ENCODE measurements around the gene ANKS1A. TPM values are rescaled to one million over a fixed set of nuclear protein-coding genes. Genes with fewer than 3 reads are reported as not detected.
A peak's percentile ranks its signal among the peaks of the same experiment; 100 is the strongest.

ANKS1A gene
- total and polyA plus RNA-seq, 2 experiments from 2014 or later = 17.5 to 25.4 TPM

DNA sequence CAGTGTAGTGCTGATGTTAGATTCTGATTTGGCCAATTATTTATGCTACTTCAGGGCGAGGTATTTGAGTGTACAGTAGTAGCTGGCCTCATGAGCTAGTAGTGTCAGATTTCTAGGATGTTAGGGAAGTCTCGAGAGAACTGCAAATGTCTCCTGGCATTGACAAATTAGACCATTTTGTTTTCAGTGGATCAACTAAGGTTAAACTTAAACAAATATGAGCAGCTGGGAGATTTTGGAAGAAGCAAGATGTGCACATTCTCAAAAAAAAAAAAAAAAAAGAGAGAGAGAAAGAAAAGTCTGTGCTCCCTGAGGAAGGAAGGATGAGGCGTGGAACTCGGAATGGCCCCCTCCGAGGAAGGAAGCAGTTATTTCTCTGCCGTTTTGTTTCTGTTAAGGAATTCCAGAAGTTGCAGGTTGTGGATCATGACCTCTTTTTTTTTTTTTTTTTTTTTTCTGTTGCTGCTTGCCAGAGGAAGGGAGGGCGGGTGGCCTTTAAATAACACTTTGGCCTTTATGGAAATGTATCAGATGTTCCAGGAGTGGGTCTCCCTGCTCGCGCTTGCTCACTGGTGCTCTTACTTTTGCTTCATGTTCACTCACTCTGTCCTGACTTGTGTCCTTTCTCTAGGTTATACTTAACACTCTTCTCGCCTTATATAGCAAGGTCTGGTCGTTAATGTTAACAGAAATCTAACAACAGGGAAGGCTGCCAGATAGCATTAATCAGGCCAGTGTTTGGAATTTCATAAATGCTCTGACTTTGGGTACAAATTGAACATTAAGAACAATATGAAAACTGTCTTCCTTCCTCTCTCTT lies 127.7 kb downstream of the ANKS1A start:
- Histone ChIP-seq H3K4me3 (no peak overlapping the region), H4K20me1 (ENCODE audit: insufficient read depth, poor library complexity, severe bottlenecking) (no peaks in the 10 kb centered on the region), H3K4me2 (peak overlapping the region; percentile 70), H3K79me2 (peaks cover 15% of the 10 kb centered on the region), H3K9me3 (ENCODE audit: low read depth) (no peaks in the 10 kb centered on the region), H3K36me3 (replicated peaks; ENCODE audit: insufficient read depth, low read depth) (no peaks in the 10 kb centered on the region), H2AFZ (peak overlapping the region; percentile 45), H3K4me1 (ENCODE audit: insufficient read depth) (peaks cover 50% of the 10 kb centered on the region), H3K27ac (peak overlapping the region; percentile 91), H3K9me2 (replicated peaks; ENCODE audit: insufficient read depth) (no peaks in the 10 kb centered on the region), H3K27me3 (no peaks in the 10 kb centered on the region)
- WGBS (ENCODE audit: low lambda C conversion rate, missing lambda C conversion rate) = 33% methylated on average over 11 of the region's 11 CpGs
- TF ChIP-seq, protein P1, sequence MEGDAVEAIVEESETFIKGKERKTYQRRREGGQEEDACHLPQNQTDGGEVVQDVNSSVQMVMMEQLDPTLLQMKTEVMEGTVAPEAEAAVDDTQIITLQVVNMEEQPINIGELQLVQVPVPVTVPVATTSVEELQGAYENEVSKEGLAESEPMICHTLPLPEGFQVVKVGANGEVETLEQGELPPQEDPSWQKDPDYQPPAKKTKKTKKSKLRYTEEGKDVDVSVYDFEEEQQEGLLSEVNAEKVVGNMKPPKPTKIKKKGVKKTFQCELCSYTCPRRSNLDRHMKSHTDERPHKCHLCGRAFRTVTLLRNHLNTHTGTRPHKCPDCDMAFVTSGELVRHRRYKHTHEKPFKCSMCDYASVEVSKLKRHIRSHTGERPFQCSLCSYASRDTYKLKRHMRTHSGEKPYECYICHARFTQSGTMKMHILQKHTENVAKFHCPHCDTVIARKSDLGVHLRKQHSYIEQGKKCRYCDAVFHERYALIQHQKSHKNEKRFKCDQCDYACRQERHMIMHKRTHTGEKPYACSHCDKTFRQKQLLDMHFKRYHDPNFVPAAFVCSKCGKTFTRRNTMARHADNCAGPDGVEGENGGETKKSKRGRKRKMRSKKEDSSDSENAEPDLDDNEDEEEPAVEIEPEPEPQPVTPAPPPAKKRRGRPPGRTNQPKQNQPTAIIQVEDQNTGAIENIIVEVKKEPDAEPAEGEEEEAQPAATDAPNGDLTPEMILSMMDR (IDR thresholded peaks at IDR 0.05; ENCODE audit: poor library complexity) = no peak
- TF ChIP-seq EZH2 (IDR thresholded peaks at IDR 0.05; ENCODE audit: borderline replicate concordance) (no peak), EZH2phosphoT487 (IDR thresholded peaks at IDR 0.05; ENCODE audit: low read depth, severe bottlenecking, unreplicated experiment) (no peak)
- peak; percentile 34 for DNase-seq (ENCODE audit: low spot score)

DNA sequence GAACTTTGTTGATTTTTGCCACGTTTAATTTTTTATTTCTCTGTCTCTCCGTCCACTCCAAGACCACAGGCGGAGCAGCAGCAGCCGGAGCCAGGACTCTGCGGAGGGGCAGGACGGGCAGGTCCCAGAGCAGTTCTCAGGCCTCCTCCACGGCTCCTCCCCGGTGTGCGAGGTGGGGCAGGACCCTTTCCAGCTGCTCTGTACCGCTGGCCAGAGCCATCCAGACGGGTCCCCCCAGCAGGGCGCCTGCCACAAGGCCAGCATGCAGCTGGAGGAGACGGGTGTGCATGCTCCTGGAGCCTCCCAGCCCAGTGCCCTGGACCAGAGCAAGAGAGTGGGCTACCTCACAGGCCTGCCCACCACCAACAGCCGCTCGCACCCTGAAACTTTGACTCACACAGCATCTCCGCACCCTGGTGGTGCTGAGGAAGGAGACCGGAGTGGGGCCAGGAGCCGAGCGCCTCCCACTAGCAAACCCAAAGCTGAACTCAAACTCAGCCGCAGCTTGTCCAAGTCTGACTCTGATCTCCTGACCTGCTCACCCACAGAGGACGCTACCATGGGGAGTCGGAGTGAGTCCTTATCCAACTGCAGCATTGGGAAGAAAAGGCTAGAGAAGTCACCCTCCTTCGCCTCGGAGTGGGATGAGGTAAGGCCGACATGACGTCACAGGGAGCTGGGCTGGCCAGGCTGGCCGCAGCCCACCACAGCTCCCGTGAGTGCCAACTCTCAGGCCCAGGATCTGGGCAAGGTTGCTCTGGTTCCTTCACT lies 128.5 kb downstream of the ANKS1A start:
- peak overlapping the region; percentile 91 for H3K27ac ChIP-seq
- H3K4me2 ChIP-seq = peak overlapping the region; percentile 70
- no peaks in the 10 kb centered on the region for H3K9me3 ChIP-seq (ENCODE audit: low read depth)
- no peaks in the 10 kb centered on the region for H3K36me3 ChIP-seq (replicated peaks; ENCODE audit: insufficient read depth, low read depth)
- no peak for DNase-seq (ENCODE audit: low spot score)
- peak overlapping the region; percentile 45 for H2AFZ ChIP-seq
- H3K4me3 ChIP-seq = no peak overlapping the region
- 80% methylated on average over 28 of the region's 28 CpGs for WGBS (ENCODE audit: low lambda C conversion rate, missing lambda C conversion rate)
- H3K79me2 ChIP-seq = peaks cover 24% of the 10 kb centered on the region
- TF ChIP-seq, protein P1 (IDR thresholded peaks at IDR 0.05; ENCODE audit: poor library complexity) = no peak
- TF ChIP-seq EZH2phosphoT487 (IDR thresholded peaks at IDR 0.05; ENCODE audit: low read depth, severe bottlenecking, unreplicated experiment) = no peak
- TF ChIP-seq EZH2 (IDR thresholded peaks at IDR 0.05; ENCODE audit: borderline replicate concordance) = no peak
- H3K27me3 ChIP-seq = no peaks in the 10 kb centered on the region
- H3K9me2 ChIP-seq (replicated peaks; ENCODE audit: insufficient read depth) = no peaks in the 10 kb centered on the region
- no peaks in the 10 kb centered on the region for H4K20me1 ChIP-seq (ENCODE audit: insufficient read depth, poor library complexity, severe bottlenecking)
- peaks cover 50% of the 10 kb centered on the region for H3K4me1 ChIP-seq (ENCODE audit: insufficient read depth)

DNA sequence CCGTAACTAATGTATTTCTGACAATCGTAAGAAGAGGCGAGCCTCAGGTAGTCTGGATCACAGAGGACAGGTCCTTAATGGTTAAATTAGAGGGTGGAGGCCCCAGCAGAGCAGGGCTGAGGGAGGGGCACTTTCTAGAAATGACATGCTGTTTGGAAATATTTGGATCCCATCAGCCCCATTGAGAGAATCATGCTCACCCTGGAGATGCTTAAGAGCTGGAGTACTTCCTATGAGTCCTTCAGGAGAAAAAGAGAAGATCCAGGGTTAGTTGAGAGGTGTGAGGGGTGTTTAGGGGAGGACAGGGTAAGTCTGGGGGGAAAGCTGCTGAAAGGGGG lies 129.1 kb downstream of the ANKS1A start:
- Histone ChIP-seq H3K9me3 (ENCODE audit: low read depth) (no peaks in the 10 kb centered on the region), H3K4me2 (peak overlapping the region; percentile 70), H3K27ac (peak overlapping the region; percentile 91), H3K36me3 (replicated peaks; ENCODE audit: insufficient read depth, low read depth) (no peaks in the 10 kb centered on the region), H3K9me2 (replicated peaks; ENCODE audit: insufficient read depth) (no peaks in the 10 kb centered on the region), H3K79me2 (peaks cover 26% of the 10 kb centered on the region), H3K4me3 (no peak overlapping the region), H2AFZ (no peak overlapping the region), H3K4me1 (ENCODE audit: insufficient read depth) (peaks cover 50% of the 10 kb centered on the region), H3K27me3 (no peaks in the 10 kb centered on the region), H4K20me1 (ENCODE audit: insufficient read depth, poor library complexity, severe bottlenecking) (no peaks in the 10 kb centered on the region)
- DNase-seq (ENCODE audit: low spot score) = no peak
- TF ChIP-seq EZH2 (IDR thresholded peaks at IDR 0.05; ENCODE audit: borderline replicate concordance) (no peak), EZH2phosphoT487 (IDR thresholded peaks at IDR 0.05; ENCODE audit: low read depth, severe bottlenecking, unreplicated experiment) (no peak)
- TF ChIP-seq, protein P1 (IDR thresholded peaks at IDR 0.05; ENCODE audit: poor library complexity) = no peak
- 89% methylated on average over 3 of the region's 3 CpGs for WGBS (ENCODE audit: low lambda C conversion rate, missing lambda C conversion rate)

Measured in hepatocyte (in vitro differentiated cells).